ENCODE results near the gene KLF15.

- TF ChIP-seq POLR2AphosphoS5 (IDR thresholded peaks at IDR 0.05; ENCODE audit: insufficient read depth in 1 of 2, low read depth in 1 of 2) (no peak), POLR2A (IDR thresholded peaks at IDR 0.05) (no peak)
Measured at GRCh38 chr3:126304291-126304690, 52.9 kb downstream of the KLF15 start.

All from vagina (tissue), 2 donors.